ACC112 (cell line): ENCODE measurements around the gene NTM.

Experiments
- H2AFZ ChIP-seq: fragments of 200-600 bp; sonication (generic); one replicate; pipeline ENCODE4 v1.6.0; 2017; ENCODE audit warnings: antibody characterized with exemption, low read length; ENCODE audit not compliant: unreplicated experiment
- H3K27ac ChIP-seq: fragments of 200-600 bp; sonication (generic); 2 replicates; pipeline ENCODE4 v1.5.1; 2014; ENCODE audit warnings: low read depth, mild to moderate bottlenecking, antibody characterized with exemption, low read length, moderate library complexity
- H3K27me3 ChIP-seq: fragments of 200-600 bp; sonication (generic); 2 replicates; pipeline ENCODE4 v1.6.1; 2014; ENCODE audit warnings: mild to moderate bottlenecking, antibody characterized with exemption, low read length, moderate library complexity, mixed read lengths; ENCODE audit not compliant: insufficient read depth
- H3K36me3 ChIP-seq: fragments of 200-600 bp; sonication (generic); 2 replicates; pipeline ENCODE4 v1.6.1; 2016; ENCODE audit warnings: mild to moderate bottlenecking, antibody characterized with exemption, low read length, moderate library complexity, mixed read lengths; ENCODE audit not compliant: insufficient read depth
- H3K4me1 ChIP-seq: fragments of 200-600 bp; sonication (generic); one replicate; pipeline ENCODE4 v1.6.1; 2016; ENCODE audit warnings: low read length, mixed read lengths; ENCODE audit not compliant: insufficient read depth, unreplicated experiment, control insufficient read depth
- H3K4me3 ChIP-seq: fragments of 200-600 bp; sonication (generic); 2 replicates; pipeline ENCODE4 v1.5.1; 2014; ENCODE audit warnings: mild to moderate bottlenecking, low read depth, low read length
- H3K79me2 ChIP-seq: fragments of 200-600 bp; sonication (generic); one replicate; pipeline ENCODE4 v1.6.0; 2016; ENCODE audit warnings: low read length; ENCODE audit not compliant: control insufficient read depth, unreplicated experiment, insufficient read depth

NTM gene

DNA sequence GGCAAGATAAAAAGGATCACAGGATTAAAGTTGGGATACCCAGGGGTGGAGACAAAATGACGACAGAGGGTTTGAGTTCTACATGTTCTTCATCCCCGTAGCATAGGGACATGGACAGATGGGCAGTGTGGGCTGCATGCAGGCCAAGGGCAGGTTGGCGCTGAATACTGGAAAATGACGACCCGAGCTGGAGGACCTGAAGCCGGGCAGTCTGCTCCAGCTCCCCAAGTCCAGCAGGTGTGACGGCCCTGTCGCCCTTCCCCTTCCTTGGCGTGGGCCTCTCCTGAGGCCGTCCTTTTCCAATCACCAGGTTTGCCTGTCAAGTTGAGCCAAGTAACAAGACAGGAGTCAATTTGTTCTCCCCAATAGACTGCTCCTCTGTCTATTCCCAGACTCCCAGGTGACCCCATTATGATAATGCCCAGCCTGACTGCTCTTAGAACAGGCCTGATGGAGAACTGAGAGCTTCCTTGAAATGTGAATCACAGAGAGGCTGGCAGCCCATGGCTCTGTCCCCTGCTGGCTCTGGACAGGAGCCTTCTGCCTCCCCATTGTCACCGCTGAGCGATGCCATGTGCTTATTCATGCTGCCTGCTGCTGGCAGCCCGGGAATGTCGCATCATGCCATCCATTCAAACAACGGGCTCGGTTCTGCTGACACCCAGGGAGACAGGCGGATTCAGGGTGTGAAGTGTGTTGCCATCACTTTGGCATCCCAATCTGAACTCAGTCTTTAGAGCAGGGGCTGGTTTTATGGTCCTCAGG is 392.1 kb downstream of the NTM start:
- no peak overlapping the region for H2AFZ ChIP-seq
- no peak overlapping the region for H3K4me3 ChIP-seq
- peak overlapping the region; percentile 67 for H3K27ac ChIP-seq
- H3K79me2 ChIP-seq = no peaks in the 10 kb centered on the region
- peaks cover 42% of the 10 kb centered on the region for H3K4me1 ChIP-seq
- no peaks in the 10 kb centered on the region for H3K27me3 ChIP-seq
- no peaks in the 10 kb centered on the region for H3K36me3 ChIP-seq

DNA sequence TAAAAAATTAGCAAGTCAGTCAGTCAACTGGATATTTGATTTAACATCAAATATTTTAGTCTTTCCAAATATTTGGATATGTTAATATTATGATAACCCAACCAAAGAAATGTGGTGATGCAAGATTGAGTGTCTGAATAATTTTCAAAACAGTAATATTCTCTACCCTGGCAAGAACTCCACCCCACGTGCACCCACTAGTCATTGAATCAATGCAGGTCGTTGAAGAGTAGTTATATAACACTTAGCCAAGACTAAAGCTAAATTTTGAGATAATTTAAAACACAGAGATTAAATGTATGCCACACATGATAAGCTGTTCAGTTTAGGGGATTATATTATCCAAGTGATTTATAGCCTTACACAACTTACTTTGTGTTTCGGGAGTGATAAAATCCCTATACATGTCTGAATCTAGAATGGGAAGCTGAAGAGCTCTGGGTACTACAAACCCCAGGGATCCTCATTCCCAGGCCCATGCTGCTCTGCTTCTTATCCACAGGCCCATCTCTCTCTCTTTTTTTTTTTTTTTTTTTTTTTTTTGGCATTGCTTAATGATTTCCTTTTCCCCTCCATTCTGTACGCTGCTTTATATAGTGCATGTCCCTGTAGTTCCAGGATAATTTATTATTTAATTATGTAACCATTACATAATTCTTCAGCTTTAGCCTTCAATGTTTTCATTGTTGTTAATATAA is 392.9 kb downstream of the NTM start:
- H3K4me1 ChIP-seq = peaks cover 46% of the 10 kb centered on the region
- H3K27ac ChIP-seq = peak overlapping the region; percentile 67
- no peaks in the 10 kb centered on the region for H3K27me3 ChIP-seq
- no peaks in the 10 kb centered on the region for H3K36me3 ChIP-seq
- no peak overlapping the region for H3K4me3 ChIP-seq
- no peak overlapping the region for H2AFZ ChIP-seq
- H3K79me2 ChIP-seq = no peaks in the 10 kb centered on the region

DNA sequence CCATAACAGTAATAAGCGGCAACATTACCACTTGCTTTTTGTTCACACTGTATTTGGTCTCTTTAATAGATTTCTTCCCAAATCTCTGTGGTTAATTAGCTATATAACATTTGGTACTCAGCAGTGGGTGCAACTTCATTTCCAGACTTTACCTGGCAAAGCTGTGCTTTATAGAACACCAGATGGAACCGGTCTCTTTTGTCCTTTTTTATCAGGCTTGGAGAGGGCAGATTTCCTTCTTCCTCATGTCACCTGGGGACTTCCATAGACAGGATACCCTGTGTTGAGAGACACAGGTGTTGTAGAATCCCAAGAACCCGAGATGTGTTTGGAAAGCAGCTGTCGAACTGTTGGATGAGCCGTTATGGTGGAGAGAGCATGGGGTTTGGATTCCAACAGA is 393.7 kb downstream of the NTM start:
- no peaks in the 10 kb centered on the region for H3K27me3 ChIP-seq
- no peak overlapping the region for H3K27ac ChIP-seq
- H3K4me1 ChIP-seq = peaks cover 40% of the 10 kb centered on the region
- no peaks in the 10 kb centered on the region for H3K36me3 ChIP-seq
- H2AFZ ChIP-seq = no peak overlapping the region
- no peak overlapping the region for H3K4me3 ChIP-seq
- no peaks in the 10 kb centered on the region for H3K79me2 ChIP-seq

- Histone ChIP-seq H3K27ac (no peak overlapping the region), H3K27me3 (no peaks in the 10 kb centered on the region), H3K4me3 (no peak overlapping the region), H2AFZ (no peak overlapping the region), H3K4me1 (peaks cover 35% of the 10 kb centered on the region), H3K79me2 (no peaks in the 10 kb centered on the region), H3K36me3 (no peaks in the 10 kb centered on the region)
Measured at GRCh38 chr11:131764649-131765048, 394.2 kb downstream of the NTM start.

DNA sequence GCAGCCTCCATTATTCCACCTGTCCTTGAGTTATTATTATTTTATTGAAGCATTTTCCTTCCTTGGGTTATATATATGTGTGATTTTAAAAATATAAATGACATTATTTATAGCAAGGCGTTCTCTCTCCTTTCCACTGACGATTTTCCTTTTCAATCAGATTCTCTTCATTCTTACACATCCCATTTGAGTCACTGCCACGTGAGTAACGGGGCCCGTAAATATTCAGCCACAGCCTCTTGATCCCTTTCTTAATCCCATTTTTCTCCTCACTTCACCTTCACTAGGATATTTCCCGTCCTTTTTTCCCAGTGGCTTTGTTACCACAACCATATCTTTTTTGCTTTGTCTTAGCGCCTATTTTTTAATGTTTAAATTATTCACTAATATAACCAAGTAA is 396.2 kb downstream of the NTM start:
- Histone ChIP-seq H3K4me1 (peaks cover 20% of the 10 kb centered on the region), H3K27me3 (no peaks in the 10 kb centered on the region), H3K79me2 (no peaks in the 10 kb centered on the region), H3K36me3 (no peaks in the 10 kb centered on the region), H3K27ac (no peak overlapping the region), H3K4me3 (no peak overlapping the region), H2AFZ (no peak overlapping the region)

- Histone ChIP-seq H3K4me1 (peaks cover 20% of the 10 kb centered on the region), H3K4me3 (no peak overlapping the region), H3K36me3 (no peaks in the 10 kb centered on the region), H3K79me2 (no peaks in the 10 kb centered on the region), H3K27me3 (no peaks in the 10 kb centered on the region), H2AFZ (no peak overlapping the region), H3K27ac (peak overlapping the region; percentile 49; the same call in 1 of the 2 replicates)
Measured at GRCh38 chr11:131767421-131767820, 397.0 kb downstream of the NTM start.

DNA sequence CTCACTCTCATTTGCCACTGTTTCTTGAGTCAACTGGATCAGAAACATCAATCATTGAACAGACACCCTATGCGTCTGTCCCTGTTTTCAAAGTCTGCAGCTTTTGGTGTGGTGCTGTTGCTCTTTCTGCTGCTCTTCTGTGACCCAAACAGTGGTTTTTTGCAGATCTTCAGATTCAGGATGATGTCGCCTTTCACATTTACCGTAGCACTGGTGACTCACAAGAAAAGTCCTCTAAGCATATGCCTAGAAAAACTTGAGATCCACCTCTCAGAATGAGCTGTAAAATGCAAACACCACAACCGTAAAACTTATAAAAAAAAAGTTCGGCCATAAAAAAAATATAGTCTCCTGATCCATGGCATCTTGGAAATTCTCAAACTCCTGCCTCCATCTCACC is 400.4 kb downstream of the NTM start:
- no peaks in the 10 kb centered on the region for H3K36me3 ChIP-seq
- H3K27ac ChIP-seq = no peak overlapping the region
- H3K79me2 ChIP-seq = no peaks in the 10 kb centered on the region
- no peak overlapping the region for H2AFZ ChIP-seq
- H3K4me1 ChIP-seq = peaks cover 8% of the 10 kb centered on the region
- peaks cover 20% of the 10 kb centered on the region; the same call in 1 of the 2 replicates for H3K27me3 ChIP-seq
- no peak overlapping the region for H3K4me3 ChIP-seq

DNA sequence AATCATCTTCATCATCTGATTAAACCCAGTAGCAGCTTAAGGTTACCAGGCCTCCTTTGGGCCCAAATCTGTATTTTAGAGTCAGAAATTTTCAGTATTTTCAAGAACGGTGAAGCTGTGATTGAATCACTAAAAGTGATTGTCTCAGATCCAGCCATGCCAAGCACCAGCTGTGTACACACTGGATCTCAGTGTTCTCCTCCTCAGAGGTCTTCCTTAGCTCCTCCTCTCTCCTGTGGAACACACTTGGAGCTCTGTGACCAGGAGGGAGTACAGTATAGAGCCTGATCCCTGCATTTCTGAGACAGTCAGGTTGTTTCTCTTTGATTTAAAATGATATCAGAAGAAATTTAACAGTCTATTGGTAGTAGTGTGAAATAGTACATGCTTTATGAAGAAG is 401.1 kb downstream of the NTM start:
- Histone ChIP-seq H3K27me3 (peaks cover 25% of the 10 kb centered on the region; the same call in 1 of the 2 replicates), H3K4me3 (no peak overlapping the region)

GRCh38 chr11:131773626-131774025 is 403.2 kb downstream of the NTM start:
- Histone ChIP-seq H3K27me3 (peaks cover 41% of the 10 kb centered on the region), H3K36me3 (no peaks in the 10 kb centered on the region), H3K4me3 (no peak overlapping the region), H3K4me1 (no peaks in the 10 kb centered on the region), H2AFZ (no peak overlapping the region), H3K27ac (no peak overlapping the region), H3K79me2 (no peaks in the 10 kb centered on the region)

More for the DNA sequence above, 401.1 kb downstream of the NTM start:
- H2AFZ ChIP-seq = no peak overlapping the region
- H3K27ac ChIP-seq = no peak overlapping the region
- no peaks in the 10 kb centered on the region for H3K79me2 ChIP-seq
- H3K4me1 ChIP-seq = peaks cover 8% of the 10 kb centered on the region
- no peaks in the 10 kb centered on the region for H3K36me3 ChIP-seq

DNA sequence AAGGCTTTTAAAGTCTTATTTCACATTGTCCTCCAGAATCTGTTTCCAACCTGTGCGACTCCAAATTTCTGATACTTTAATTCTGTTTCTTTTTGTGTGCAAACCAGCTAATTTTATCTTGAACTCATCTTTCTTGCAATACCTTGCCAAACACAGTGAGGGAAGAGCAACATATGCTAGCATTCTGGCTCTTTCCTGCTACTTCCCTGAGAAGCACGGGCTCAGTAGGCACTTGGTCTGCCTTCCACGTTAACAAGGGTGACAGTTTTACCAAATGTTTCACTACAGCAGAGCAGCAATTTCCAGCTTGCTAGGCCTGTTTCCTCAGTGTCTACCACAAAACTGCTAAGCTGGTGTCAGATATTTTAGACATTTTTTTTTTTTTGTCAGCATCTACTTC is 405.8 kb downstream of the NTM start:
- H3K27me3 ChIP-seq = peaks cover 45% of the 10 kb centered on the region
- H3K36me3 ChIP-seq = no peaks in the 10 kb centered on the region
- no peak overlapping the region for H3K27ac ChIP-seq

GRCh38 chr11:131785801-131786200 is 415.4 kb downstream of the NTM start:
- H3K79me2 ChIP-seq = no peaks in the 10 kb centered on the region
- H2AFZ ChIP-seq = no peak overlapping the region
- peaks cover 29% of the 10 kb centered on the region for H3K27me3 ChIP-seq

More for the DNA sequence above, 405.8 kb downstream of the NTM start:
- Histone ChIP-seq H2AFZ (no peak overlapping the region), H3K79me2 (no peaks in the 10 kb centered on the region), H3K4me3 (no peak overlapping the region), H3K4me1 (no peaks in the 10 kb centered on the region)

More at GRCh38 chr11:131785801-131786200, 415.4 kb downstream of the NTM start:
- H3K36me3 ChIP-seq = no peaks in the 10 kb centered on the region
- H3K4me3 ChIP-seq = no peak overlapping the region
- H3K27ac ChIP-seq = no peak overlapping the region
- H3K4me1 ChIP-seq = no peaks in the 10 kb centered on the region
